ENCODE results near the gene PLAGL2. TPM values are rescaled to one million over a fixed set of nuclear protein-coding genes. Genes with fewer than 3 reads are reported as not detected.

PLAGL2 gene
- total RNA-seq, 1 experiment from 2014 or later: 21.4 TPM

GRCh38 chr20:32232326-32232886, 24.9 kb upstream of the PLAGL2 start:
- no peaks in the 10 kb centered on the region for H3K27me3 Mint-ChIP-seq (ENCODE audit: low read depth)
- no peak overlapping the region for H3K27ac Mint-ChIP-seq
- H3K36me3 Mint-ChIP-seq: peaks cover 56% of the 10 kb centered on the region
- CTCF ChIA-PET: no interaction called here
- ATAC-seq (no peak), DNase-seq (ENCODE audit: low spot score) (no peak)
- no peak for TF ChIP-seq NFYB (CRISPR knock-in tag; conservative IDR thresholded peaks at IDR 0.05; ENCODE audit: low read depth)
- TF ChIP-seq AR (CRISPR knock-in tag; IDR thresholded peaks at IDR 0.05): no peak
- TF ChIP-seq E2F5 (CRISPR knock-in tag; IDR thresholded peaks at IDR 0.05): no peak
- TF ChIP-seq ATF1 (CRISPR knock-in tag; IDR thresholded peaks at IDR 0.05): no peak
- TF ChIP-seq NR3C1 (CRISPR knock-in tag; conservative IDR thresholded peaks at IDR 0.05; ENCODE audit: low read depth): no peak
- TF ChIP-seq IRF1 (CRISPR knock-in tag; IDR thresholded peaks at IDR 0.05): no peak
- TF ChIP-seq E2F4 (CRISPR knock-in tag; IDR thresholded peaks at IDR 0.05; ENCODE audit: borderline replicate concordance, low read depth): no peak
- TF ChIP-seq MXD4 (CRISPR knock-in tag; IDR thresholded peaks at IDR 0.05; ENCODE audit: borderline replicate concordance): no peak
- TF ChIP-seq E2F1 (CRISPR knock-in tag; IDR thresholded peaks at IDR 0.05): no peak
- no peak for TF ChIP-seq ZBTB43 (CRISPR knock-in tag; IDR thresholded peaks at IDR 0.05)
- no peak for TF ChIP-seq ZBTB21 (CRISPR knock-in tag; IDR thresholded peaks at IDR 0.05; ENCODE audit: borderline replicate concordance)
- TF ChIP-seq ZSCAN18 (CRISPR knock-in tag; IDR thresholded peaks at IDR 0.05): no peak
- TF ChIP-seq ELF4 (CRISPR knock-in tag; IDR thresholded peaks at IDR 0.05; ENCODE audit: low read depth): no peak
- TF ChIP-seq SP1 (CRISPR knock-in tag; conservative IDR thresholded peaks at IDR 0.05): no peak
- POLR2A ChIA-PET: interaction anchor here (0.6 kb wide), 1 partner anchor 370 kb away, joined by 3 read pairs; no protein-coding TSS in a partner anchor
- no peak overlapping the region for H3K4me3 Mint-ChIP-seq
- no peaks in the 10 kb centered on the region for H3K9me3 Mint-ChIP-seq
- no peaks in the 10 kb centered on the region for H3K4me1 Mint-ChIP-seq

GRCh38 chr20:32231847-32232246, 24.3 kb upstream of the PLAGL2 start:
- DNase-seq (ENCODE audit: low spot score) (no peak), ATAC-seq (no peak)
- no peaks in the 10 kb centered on the region for H3K4me1 Mint-ChIP-seq
- peaks cover 56% of the 10 kb centered on the region for H3K36me3 Mint-ChIP-seq
- H3K4me3 Mint-ChIP-seq: no peak overlapping the region
- no peaks in the 10 kb centered on the region for H3K9me3 Mint-ChIP-seq
- no peaks in the 10 kb centered on the region for H3K27me3 Mint-ChIP-seq (ENCODE audit: low read depth)
- ChIA-PET CTCF (no interaction called here), POLR2A (no interaction called here)
- H3K27ac Mint-ChIP-seq: no peak overlapping the region
- TF ChIP-seq ESRRA (CRISPR knock-in tag; IDR thresholded peaks at IDR 0.05; ENCODE audit: borderline replicate concordance) (no peak), CDX4 (CRISPR knock-in tag; IDR thresholded peaks at IDR 0.05; ENCODE audit: borderline replicate concordance) (no peak), NFATC4 (CRISPR knock-in tag; IDR thresholded peaks at IDR 0.05) (no peak), E2F4 (CRISPR knock-in tag; IDR thresholded peaks at IDR 0.05; ENCODE audit: borderline replicate concordance, low read depth) (no peak), KAT7 (CRISPR knock-in tag; IDR thresholded peaks at IDR 0.05; ENCODE audit: borderline replicate concordance) (no peak), MLX (CRISPR knock-in tag; IDR thresholded peaks at IDR 0.05) (no peak), CTCF (IDR thresholded peaks at IDR 0.05) (no peak)
